Lower leg skin (tissue), 3 donors: Measurements from ENCODE around the gene MIS12.

ENCODE experiments used
- CTCF ChIP-seq, 3 donors: fragments of 450-650 bp; IDR thresholded peaks; one replicate each; pipeline ENCODE4 v1.5.1; 2016; ENCODE audit warnings: antibody characterized with exemption in 3 of 3, mild to moderate bottlenecking in 3 of 3, moderate library complexity in 2 of 3
- POLR2A ChIP-seq, 2 donors: fragments of 450-650 bp; IDR thresholded peaks; one replicate each; pipeline ENCODE4 v1.6.1; 2016 to 2017; ENCODE audit warnings: antibody characterized with exemption in 2 of 2, mild to moderate bottlenecking in 1 of 2, moderate library complexity in 1 of 2

- TF ChIP-seq CTCF (IDR thresholded peaks at IDR 0.05) = no peak
- no peak for TF ChIP-seq POLR2A (IDR thresholded peaks at IDR 0.05)
Measured at GRCh38 chr17:5468075-5468473, 18.3 kb upstream of the MIS12 start.
